ENCODE data around the gene HRH3. TPM values are rescaled to one million over a fixed set of nuclear protein-coding genes. Genes with fewer than 3 reads are reported as not detected.

HRH3 gene
- total and polyA plus RNA-seq, 2 donors (not counting 1 experiment from before 2014, with no cell fraction given), result not detected

DNA sequence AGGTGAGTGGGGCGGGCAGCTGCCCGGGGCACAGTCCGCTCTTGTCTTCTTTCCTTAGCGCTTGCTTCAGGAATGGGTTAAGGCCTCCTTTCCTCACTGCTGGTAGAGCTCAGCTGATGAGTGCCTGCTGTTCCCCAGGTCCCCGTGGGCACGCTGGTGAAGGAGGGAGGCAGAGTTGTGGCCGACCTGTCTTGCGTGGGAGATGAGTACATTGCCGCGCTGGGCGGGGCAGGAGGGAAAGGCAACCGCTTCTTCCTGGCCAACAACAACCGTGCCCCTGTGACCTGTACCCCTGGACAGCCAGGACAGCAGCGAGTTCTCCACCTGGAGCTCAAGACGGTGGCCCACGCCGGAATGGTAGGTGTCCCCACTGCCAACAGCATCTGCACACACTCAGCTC, 21.6 kb downstream of the HRH3 start:
- intact Hi-C loops (cut with micrococcal nuclease), result no loop called here
- H4K20me1 ChIP-seq (ENCODE audit: control insufficient read depth, insufficient read depth, low read length, poor library complexity, severe bottlenecking), result peaks cover 5% of the 10 kb centered on the region
- ATAC-seq (ENCODE audit: low read depth), result no peak
- DNase-seq, result no peak
- no peak for TF ChIP-seq EZH2 (IDR thresholded peaks at IDR 0.05; ENCODE audit: borderline replicate concordance, insufficient read depth, low read depth, low read length, poor library complexity, severe bottlenecking)
- TF ChIP-seq, protein P1, sequence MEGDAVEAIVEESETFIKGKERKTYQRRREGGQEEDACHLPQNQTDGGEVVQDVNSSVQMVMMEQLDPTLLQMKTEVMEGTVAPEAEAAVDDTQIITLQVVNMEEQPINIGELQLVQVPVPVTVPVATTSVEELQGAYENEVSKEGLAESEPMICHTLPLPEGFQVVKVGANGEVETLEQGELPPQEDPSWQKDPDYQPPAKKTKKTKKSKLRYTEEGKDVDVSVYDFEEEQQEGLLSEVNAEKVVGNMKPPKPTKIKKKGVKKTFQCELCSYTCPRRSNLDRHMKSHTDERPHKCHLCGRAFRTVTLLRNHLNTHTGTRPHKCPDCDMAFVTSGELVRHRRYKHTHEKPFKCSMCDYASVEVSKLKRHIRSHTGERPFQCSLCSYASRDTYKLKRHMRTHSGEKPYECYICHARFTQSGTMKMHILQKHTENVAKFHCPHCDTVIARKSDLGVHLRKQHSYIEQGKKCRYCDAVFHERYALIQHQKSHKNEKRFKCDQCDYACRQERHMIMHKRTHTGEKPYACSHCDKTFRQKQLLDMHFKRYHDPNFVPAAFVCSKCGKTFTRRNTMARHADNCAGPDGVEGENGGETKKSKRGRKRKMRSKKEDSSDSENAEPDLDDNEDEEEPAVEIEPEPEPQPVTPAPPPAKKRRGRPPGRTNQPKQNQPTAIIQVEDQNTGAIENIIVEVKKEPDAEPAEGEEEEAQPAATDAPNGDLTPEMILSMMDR (IDR thresholded peaks at IDR 0.05), result no peak
- H3K4me1 Mint-ChIP-seq, result peaks cover 35% of the 10 kb centered on the region
- no peak overlapping the region for H3K4me3 Mint-ChIP-seq
- peaks cover 3% of the 10 kb centered on the region for H3K79me2 ChIP-seq (ENCODE audit: control insufficient read depth, insufficient read depth, low read length)
- H3K27ac Mint-ChIP-seq, result no peak overlapping the region
- H3K27me3 ChIP-seq (replicated peaks in 1 of 4; ENCODE audit: control extremely low read depth in 1 of 4, control insufficient read depth in 3 of 4, insufficient read depth in 4 of 4, low read length in 3 of 4), result no peaks in the 10 kb centered on the region
- no peak overlapping the region for H3K9ac ChIP-seq (ENCODE audit: low read length)
- no peak overlapping the region for H3K4me2 ChIP-seq (replicated peaks; ENCODE audit: low read depth, low read length, poor library complexity, severe bottlenecking)
- POLR2A ChIA-PET, result no interaction called here
- no peak overlapping the region for H3K4me3 ChIP-seq (ENCODE audit: control extremely low read depth in 1 of 5, extremely low read depth in 1 of 5, insufficient read depth in 1 of 5, low read depth in 2 of 5, low read length in 4 of 5)
- WGBS (ENCODE audit: insufficient coverage), result 97% methylated on average over 17 of the region's 17 CpGs
- CTCF ChIA-PET, result no interaction called here
- no peaks in the 10 kb centered on the region for H3K9me3 Mint-ChIP-seq (ENCODE audit: insufficient read depth)
- no peak overlapping the region for H3K27ac ChIP-seq (ENCODE audit: low read length in 2 of 2)
- no peaks in the 10 kb centered on the region for H3K9me3 ChIP-seq (ENCODE audit: control extremely low read depth in 1 of 3, control insufficient read depth in 2 of 3, insufficient read depth in 1 of 3, low read length in 2 of 3)
- H3K4me1 ChIP-seq (ENCODE audit: control insufficient read depth in 2 of 2, insufficient read depth in 2 of 2, low read length in 2 of 2), result peaks cover 23 to 25% of the 10 kb centered on the region in 2 donors
- H3K27me3 Mint-ChIP-seq, result no peaks in the 10 kb centered on the region
- no peak overlapping the region for H2AFZ ChIP-seq (ENCODE audit: insufficient read depth, low read depth, low read length, poor library complexity, severe bottlenecking)
- peaks cover 0 to 31% of the 10 kb centered on the region in 2 experiments for H3K36me3 ChIP-seq (replicated peaks in 1 of 2; ENCODE audit: control extremely low read depth in 1 of 2, control insufficient read depth in 1 of 2, extremely low read depth in 1 of 2, insufficient read depth in 2 of 2, low read length in 1 of 2)

DNA sequence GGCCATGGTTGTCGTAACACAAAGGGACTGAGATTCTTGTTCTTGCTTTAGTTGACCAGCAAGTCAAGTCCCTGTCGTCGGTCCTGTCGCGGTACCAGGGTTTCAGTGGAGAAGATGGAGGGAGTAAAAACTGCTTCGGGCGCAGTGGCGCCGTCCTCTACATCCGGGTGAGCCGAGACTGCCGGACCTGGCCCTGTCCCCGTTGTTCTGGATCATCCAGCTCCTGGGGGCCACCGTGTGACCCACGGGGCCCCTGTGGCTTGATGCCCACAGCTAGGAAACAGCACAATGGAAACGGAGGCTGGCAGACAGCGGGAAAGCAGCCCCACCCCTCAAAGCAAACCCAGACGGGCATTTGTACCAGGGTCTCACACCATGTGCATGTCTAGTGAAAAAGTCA, 22.3 kb downstream of the HRH3 start:
- H4K20me1 ChIP-seq (ENCODE audit: control insufficient read depth, insufficient read depth, low read length, poor library complexity, severe bottlenecking), result peaks cover under 1% of the 10 kb centered on the region
- H3K27me3 ChIP-seq (replicated peaks in 1 of 4; ENCODE audit: control extremely low read depth in 1 of 4, control insufficient read depth in 3 of 4, insufficient read depth in 4 of 4, low read length in 3 of 4), result no peaks in the 10 kb centered on the region
- no peak for DNase-seq
- peaks cover 16 to 18% of the 10 kb centered on the region in 2 donors for H3K4me1 ChIP-seq (ENCODE audit: control insufficient read depth in 2 of 2, insufficient read depth in 2 of 2, low read length in 2 of 2)
- WGBS (ENCODE audit: insufficient coverage), result 100% methylated on average over 17 of the region's 18 CpGs
- H3K4me3 ChIP-seq (ENCODE audit: control extremely low read depth in 1 of 5, extremely low read depth in 1 of 5, insufficient read depth in 1 of 5, low read depth in 2 of 5, low read length in 4 of 5), result no peak overlapping the region
- Mint-ChIP-seq H3K27ac (no peak overlapping the region), H3K4me3 (no peak overlapping the region), H3K27me3 (no peaks in the 10 kb centered on the region), H3K9me3 (ENCODE audit: insufficient read depth) (no peaks in the 10 kb centered on the region), H3K4me1 (peaks cover 28% of the 10 kb centered on the region)
- CTCF ChIA-PET, result no interaction called here
- H3K9me3 ChIP-seq (ENCODE audit: control extremely low read depth in 1 of 3, control insufficient read depth in 2 of 3, insufficient read depth in 1 of 3, low read length in 2 of 3), result no peaks in the 10 kb centered on the region
- TF ChIP-seq, protein P1 (IDR thresholded peaks at IDR 0.05), result no peak
- TF ChIP-seq EZH2 (IDR thresholded peaks at IDR 0.05; ENCODE audit: borderline replicate concordance, insufficient read depth, low read depth, low read length, poor library complexity, severe bottlenecking), result no peak
- no peak overlapping the region for H3K9ac ChIP-seq (ENCODE audit: low read length)
- H2AFZ ChIP-seq (ENCODE audit: insufficient read depth, low read depth, low read length, poor library complexity, severe bottlenecking), result no peak overlapping the region
- POLR2A ChIA-PET, result no interaction called here
- no peak overlapping the region for H3K4me2 ChIP-seq (replicated peaks; ENCODE audit: low read depth, low read length, poor library complexity, severe bottlenecking)
- peaks cover 0 to 38% of the 10 kb centered on the region in 2 experiments for H3K36me3 ChIP-seq (replicated peaks in 1 of 2; ENCODE audit: control extremely low read depth in 1 of 2, control insufficient read depth in 1 of 2, extremely low read depth in 1 of 2, insufficient read depth in 2 of 2, low read length in 1 of 2)
- ATAC-seq (ENCODE audit: low read depth), result no peak
- intact Hi-C loops (cut with micrococcal nuclease), result no loop called here
- peaks cover 6% of the 10 kb centered on the region for H3K79me2 ChIP-seq (ENCODE audit: control insufficient read depth, insufficient read depth, low read length)
- no peak overlapping the region for H3K27ac ChIP-seq (ENCODE audit: low read length in 2 of 2)

All from B cell (primary cell).